Stomach (tissue), 4 donors: ENCODE results near the gene UBE2D2.

Experiments used
- CTCF ChIP-seq, 7 experiments: fragments of 450-650 bp in 4 of 7; fragments of 200-600 bp in 3 of 7; sonication (generic) in 3 of 7; IDR thresholded peaks; one replicate each; pipeline ENCODE4 v1.5.1; 2016 to 2019; ENCODE audit warnings: antibody characterized with exemption in 7 of 7, control low read depth in 2 of 7, mild to moderate bottlenecking in 1 of 7
- POLR2A ChIP-seq, 4 donors: fragments of 450-650 bp; IDR thresholded peaks; one replicate each; pipeline ENCODE4 v1.6.1; 2016; ENCODE audit warnings: antibody characterized with exemption in 4 of 4, control low read depth in 2 of 4, mild to moderate bottlenecking in 1 of 4, moderate library complexity in 1 of 4

DNA sequence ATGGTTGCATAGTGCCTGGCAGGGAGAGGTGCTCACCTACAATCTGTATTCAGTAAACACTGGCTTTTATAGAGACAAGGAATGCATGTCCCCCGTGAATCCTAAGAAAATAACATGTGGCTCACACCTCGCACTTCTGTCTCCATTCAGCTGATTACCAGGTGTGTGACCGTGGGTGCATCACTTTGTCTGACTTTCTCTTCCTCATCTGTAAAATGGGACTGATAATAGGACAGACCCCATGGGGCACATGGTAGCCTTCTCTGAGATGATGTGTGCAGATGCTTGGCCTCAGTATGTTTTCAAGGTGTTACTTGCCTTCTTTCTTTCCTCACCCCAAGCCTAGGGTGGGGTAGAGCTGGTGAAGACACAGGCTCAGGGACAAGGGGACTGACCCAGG, 93.3 kb downstream of the UBE2D2 start:
- TF ChIP-seq CTCF (IDR thresholded peaks at IDR 0.05) = no peak
- TF ChIP-seq POLR2A (IDR thresholded peaks at IDR 0.05) = no peak
